ENCODE data around the gene CABS1. TPM values are rescaled to one million over a fixed set of nuclear protein-coding genes. Genes with fewer than 3 reads are reported as not detected.

The CABS1 gene
- not detected in 2 replicates for total RNA-seq

DNA sequence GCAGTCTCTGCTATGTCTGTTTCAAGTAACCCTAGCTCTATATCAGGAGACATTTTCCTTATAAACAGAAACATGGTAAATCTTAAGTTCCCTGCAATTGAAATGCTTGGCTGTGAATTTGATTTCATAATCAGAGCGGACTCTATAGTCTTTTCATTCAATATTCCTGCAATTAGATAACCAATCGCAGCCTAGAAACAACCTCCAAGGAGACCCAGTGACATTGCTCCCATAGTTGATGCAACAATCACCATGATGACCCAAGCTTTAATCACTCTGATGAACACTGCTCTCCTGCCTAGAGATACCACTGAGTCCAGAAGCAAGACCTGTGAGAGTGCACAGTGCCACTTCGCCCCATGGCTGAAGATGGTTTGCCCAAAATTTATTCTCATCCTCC lies at the start of gene CABS1:
TSS of gene CABS1 (plus strand) at position 301 of the 400 bp plus-strand sequence. CDS start at position 360, 59 bp downstream.

DNA sequence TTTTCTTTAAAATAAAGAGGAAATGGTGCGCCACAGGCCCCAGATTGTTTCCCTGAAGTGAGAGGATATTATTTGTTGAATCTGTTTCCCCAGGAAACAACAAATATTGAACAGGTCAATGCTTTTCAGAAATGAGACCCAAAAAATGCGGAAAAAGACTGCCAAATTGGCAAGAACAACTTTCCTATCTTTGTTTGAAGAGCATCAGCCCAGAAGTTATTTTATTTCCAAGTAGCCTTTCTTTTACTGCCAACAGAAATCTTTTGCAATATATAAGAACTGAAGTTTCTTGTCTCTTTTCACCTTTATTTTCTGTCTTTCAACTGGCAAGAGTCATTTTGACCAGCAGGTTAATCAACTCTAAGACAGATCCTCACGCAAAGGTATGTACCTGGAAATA lies 25.7 kb downstream of the CABS1 start, which contains the start of gene SMR3A:
TSS of gene SMR3A (plus strand) at position 301 of the 400 bp plus-strand sequence. CDS start 1,356 bp downstream, outside the sequence.

DNA sequence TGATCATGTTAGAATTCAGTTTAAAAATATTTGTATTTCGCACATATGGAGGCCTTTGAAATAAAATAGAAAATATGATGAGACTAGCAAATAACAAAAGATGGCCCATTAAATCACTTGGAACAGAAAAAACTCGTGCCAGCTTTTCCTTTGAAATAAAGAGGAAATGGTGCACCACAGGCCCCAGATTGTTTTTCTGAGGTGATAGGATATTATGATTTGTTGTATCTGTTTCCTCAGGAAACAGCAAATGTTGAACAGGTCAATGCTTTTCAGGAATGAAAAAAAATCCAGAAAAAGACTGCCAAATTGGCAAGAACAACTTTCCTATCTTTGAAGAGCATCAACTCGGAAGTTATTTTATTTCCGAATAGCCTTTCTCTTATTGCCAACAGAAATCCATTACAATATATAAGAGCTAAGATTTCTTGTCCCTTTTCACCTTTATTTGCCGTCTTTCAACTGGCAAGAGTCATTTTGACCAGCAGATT lies 48.0 kb downstream of the CABS1 start, which contains the start of gene SMR3B:
TSS of gene SMR3B (plus strand) at position 441 of the 491 bp plus-strand sequence. CDS start 1,380 bp downstream, outside the sequence.

Other genes starting within 250 kb of the CABS1 start
- gene PRR27, start 180.7 kb upstream of the CABS1 start, total RNA-seq, result not detected in 2 replicates
- gene ODAM, start 139.3 kb upstream of the CABS1 start, total RNA-seq, result not detected in 2 replicates
- 7.7 and 11.6 TPM in 2 replicates for gene FDCSP, start 108.9 kb upstream of the CABS1 start, total RNA-seq
- gene CSN3, start 92.4 kb upstream of the CABS1 start, total RNA-seq, result not detected in 2 replicates
- gene SMR3A, start 25.8 kb downstream of the CABS1 start, total RNA-seq, result not detected in 2 replicates
- not detected in 2 replicates for gene SMR3B, start 48.1 kb downstream of the CABS1 start, total RNA-seq
- not detected in 2 replicates for gene OPRPN, start 63.0 kb downstream of the CABS1 start, total RNA-seq
- not detected in 2 replicates for gene MUC7, start 137.2 kb downstream of the CABS1 start, total RNA-seq
- gene AMTN, start 183.6 kb downstream of the CABS1 start, total RNA-seq, result not detected in 2 replicates

All from epithelial cell of alveolus of lung (primary cell).